Gastrocnemius medialis (tissue), 4 donors: Measurements from ENCODE around the gene PROZ.

ENCODE experiments used
- POLR2A ChIP-seq, 2 donors: fragments of 450-650 bp; IDR thresholded peaks; one replicate each; pipeline ENCODE4 v1.6.1; 2017; ENCODE audit warnings: antibody characterized with exemption in 2 of 2, mild to moderate bottlenecking in 2 of 2, moderate library complexity in 2 of 2
- TF ChIP-seq, protein P1 (sequence below), 5 experiments: fragments of 450-650 bp in 3 of 5; fragments of 200-600 bp in 2 of 5; sonication (generic) in 2 of 5; IDR thresholded peaks in 4 of 5; conservative IDR thresholded peaks in 1 of 5; 1 replicate in 4 of 5; 2 replicates in 1 of 5; pipeline ENCODE4 v1.5.1; 2016 to 2019; ENCODE audit warnings: antibody characterized with exemption in 5 of 5, mild to moderate bottlenecking in 3 of 5, moderate library complexity in 3 of 5

DNA sequence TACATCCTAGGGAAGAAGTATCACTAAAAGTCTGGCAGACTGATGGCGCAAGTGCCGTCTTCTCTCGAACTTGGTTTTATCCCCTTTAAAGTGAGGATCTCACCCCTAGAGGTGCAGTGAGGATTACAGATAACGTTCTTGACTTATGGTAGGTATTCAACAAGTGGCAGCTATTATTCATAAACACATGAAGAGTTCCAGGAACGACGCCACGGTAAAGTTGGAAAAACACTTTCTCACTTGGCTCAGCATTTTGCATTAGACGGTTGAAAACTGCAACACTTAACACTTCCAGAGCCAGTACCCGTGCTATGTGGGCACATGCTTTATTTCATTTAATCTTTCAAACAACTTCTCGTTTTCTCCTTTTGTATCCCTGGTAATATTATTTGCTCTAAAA is 8.7 kb downstream of the PROZ start:
- TF ChIP-seq POLR2A (IDR thresholded peaks at IDR 0.05), result no peak
- TF ChIP-seq, protein P1, sequence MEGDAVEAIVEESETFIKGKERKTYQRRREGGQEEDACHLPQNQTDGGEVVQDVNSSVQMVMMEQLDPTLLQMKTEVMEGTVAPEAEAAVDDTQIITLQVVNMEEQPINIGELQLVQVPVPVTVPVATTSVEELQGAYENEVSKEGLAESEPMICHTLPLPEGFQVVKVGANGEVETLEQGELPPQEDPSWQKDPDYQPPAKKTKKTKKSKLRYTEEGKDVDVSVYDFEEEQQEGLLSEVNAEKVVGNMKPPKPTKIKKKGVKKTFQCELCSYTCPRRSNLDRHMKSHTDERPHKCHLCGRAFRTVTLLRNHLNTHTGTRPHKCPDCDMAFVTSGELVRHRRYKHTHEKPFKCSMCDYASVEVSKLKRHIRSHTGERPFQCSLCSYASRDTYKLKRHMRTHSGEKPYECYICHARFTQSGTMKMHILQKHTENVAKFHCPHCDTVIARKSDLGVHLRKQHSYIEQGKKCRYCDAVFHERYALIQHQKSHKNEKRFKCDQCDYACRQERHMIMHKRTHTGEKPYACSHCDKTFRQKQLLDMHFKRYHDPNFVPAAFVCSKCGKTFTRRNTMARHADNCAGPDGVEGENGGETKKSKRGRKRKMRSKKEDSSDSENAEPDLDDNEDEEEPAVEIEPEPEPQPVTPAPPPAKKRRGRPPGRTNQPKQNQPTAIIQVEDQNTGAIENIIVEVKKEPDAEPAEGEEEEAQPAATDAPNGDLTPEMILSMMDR (IDR thresholded peaks at IDR 0.05 in 4 of 5, conservative IDR thresholded peaks at IDR 0.05 in 1 of 5), result no peak
